GM10847 (cell line): Measurements from ENCODE around the gene ZSWIM8.

Experiments used
- POLR2A ChIP-seq: IDR thresholded peaks from 2 replicates; pipeline ENCODE4 v1.6.1; 2011; ENCODE audit not compliant: insufficient read length; ENCODE audit errors: extremely low read depth

Gene ZSWIM8

DNA sequence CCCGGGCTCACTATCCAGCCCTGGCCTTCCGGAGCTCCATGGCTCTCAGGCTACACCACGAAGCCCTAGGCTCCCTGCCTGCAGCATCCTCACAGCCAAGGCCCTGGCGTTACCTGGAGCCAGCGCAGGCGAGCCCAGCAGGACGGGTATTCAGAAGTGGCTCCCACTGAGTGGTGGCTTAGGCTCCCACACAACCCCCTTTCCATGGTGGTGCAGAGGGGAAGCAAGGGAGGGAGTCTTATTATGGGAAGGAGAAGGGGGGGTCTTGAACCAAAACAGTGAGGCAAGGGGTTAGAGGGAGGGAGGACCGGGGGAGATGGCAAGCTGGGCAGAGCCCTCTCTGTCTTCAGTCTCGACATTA, 55.6 kb downstream of the ZSWIM8 start:
- TF ChIP-seq POLR2A: no peak

DNA sequence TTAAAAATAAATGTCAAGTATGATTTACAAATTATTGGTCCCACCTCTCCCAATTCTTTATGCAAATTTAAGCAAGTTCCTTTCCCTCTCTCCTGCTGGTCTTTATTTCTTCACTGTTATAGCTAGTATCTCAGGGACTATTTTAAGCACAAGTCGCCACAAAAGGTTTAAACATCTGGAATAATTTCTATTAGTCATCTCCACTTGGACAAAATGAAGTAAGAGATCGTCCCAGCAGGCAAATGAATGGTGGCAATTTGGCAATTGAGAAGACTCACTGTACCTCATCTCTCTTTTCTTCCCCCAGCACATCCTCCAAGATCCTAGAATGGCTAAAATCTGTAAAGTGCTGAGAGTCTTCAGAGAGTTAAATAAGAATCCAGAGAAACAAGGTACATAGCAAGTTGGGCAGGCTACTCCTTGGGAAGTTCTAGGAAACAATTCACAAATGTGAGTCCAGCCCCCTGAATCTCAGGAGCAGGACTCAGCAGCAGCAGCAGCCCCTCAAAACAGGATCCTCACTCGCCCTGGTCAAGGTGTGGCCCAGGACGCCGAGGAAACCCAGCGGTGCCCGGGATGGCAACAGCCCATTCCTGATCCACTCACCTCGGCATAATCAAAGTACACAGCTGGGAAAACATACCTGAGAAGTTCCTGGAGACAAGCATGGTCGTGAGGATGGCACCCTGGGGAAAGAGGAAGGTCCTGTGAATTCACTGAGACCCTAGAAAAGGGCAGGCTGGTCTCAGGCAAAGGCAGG, 56.3 kb downstream of the ZSWIM8 start:
- TF ChIP-seq POLR2A: no peak

DNA sequence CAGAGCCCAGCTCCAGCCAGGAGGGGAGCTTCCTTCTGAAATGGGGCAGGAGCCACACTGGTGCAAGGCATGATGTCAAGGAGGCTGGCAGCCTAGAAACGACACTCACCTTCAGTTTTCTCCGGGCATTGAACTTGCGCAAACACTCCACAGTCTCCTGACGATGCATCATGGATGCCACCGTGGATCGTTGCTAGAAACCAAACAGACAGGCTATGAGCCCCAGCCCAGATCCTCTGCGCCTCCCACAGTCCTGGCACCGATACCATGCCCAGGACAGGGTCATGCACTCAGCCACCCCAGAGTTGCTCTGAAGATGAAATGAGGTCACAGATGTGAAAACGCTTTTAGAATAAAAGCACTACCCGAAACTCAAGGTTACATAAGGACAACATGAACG, 56.9 kb downstream of the ZSWIM8 start:
- no peak for TF ChIP-seq POLR2A

DNA sequence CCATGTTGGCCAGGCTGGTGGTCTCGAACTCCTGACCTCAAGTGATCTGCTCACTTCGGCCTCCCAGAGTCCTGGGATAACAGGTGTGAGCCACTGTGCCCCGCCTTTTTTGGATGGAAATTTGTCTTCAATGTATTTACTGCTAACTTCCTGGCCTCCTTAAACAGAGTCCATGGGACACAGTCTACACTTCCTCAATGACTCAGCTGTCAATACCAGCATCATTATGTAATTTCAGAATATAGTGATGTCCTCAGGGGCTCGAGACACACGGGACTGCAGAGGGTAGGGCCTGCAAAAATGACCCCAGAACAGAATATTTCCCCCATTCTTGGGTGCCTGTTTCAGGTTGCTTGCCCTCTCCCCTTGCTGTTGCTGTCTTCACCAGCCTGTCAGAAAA, 57.9 kb downstream of the ZSWIM8 start:
- TF ChIP-seq POLR2A: no peak

DNA sequence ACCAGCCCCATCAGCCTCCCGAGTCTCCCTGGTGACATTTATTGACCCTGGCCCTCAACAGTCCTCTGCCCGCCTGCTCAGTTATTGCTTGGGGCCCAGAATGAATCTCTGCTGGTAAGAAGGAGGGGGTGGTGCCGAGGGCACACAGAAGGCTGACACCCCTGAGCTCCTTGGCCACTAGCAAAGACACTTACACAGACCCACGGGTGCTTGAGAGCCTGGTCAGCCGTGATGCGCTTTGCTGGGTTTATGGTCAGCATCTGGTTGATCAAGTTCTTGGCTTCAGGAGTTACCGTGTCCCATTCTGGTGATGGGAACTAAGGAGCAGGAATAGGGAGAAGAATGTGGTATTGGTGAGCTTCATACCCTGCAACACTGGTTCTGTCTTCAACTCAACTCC, 61.6 kb downstream of the ZSWIM8 start:
- no peak for TF ChIP-seq POLR2A

DNA sequence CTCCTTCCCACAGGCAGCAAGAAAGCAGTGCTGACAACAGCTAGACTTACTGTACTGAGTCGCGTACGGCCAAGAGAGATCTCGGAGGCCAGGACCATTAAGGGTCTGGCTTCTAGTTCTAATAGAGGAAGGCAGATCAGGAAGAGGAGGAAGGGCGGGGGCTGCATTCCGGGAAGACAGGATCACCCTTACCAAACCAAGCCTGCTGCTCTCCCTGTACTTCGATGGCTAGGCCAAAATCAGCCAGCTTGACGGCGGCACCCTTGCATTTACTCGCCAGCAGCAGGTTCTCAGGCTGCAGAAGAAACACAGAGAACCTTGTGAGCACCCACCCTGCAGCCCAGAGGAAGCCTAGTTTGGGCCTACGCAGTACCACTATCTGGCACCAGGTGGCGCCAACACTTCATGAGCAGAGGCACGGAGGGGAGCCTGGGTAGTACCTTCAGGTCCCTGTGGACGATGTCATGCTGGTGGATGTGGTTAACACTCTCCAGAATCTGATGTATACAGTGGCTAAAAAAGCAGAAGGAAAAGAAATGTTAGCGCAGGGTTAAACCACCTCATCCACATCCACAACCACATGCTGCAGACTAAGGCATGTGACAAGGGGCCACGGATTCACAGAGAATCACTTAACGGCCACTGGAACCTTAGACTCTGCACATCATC, 63.5 kb downstream of the ZSWIM8 start:
- TF ChIP-seq POLR2A: no peak

DNA sequence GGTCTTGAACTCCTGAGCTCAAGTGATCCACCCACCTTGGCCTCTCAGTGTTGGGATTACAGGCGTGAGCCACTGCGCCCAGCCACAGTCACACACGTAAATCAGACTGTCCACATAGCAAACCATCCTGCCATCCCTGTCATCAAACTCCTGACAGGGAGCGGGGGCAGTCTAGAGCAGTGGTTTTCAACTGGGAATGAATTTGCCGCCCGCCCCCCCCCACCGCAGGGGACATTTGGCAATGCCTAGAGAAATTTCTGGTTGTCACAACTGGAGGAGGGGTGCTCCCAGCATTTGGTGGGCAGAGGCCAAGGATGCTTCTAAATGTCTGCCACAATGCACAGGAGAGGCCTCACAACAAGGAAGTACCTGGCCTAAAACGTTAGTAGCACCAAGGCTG, 64.8 kb downstream of the ZSWIM8 start:
- TF ChIP-seq POLR2A: no peak

DNA sequence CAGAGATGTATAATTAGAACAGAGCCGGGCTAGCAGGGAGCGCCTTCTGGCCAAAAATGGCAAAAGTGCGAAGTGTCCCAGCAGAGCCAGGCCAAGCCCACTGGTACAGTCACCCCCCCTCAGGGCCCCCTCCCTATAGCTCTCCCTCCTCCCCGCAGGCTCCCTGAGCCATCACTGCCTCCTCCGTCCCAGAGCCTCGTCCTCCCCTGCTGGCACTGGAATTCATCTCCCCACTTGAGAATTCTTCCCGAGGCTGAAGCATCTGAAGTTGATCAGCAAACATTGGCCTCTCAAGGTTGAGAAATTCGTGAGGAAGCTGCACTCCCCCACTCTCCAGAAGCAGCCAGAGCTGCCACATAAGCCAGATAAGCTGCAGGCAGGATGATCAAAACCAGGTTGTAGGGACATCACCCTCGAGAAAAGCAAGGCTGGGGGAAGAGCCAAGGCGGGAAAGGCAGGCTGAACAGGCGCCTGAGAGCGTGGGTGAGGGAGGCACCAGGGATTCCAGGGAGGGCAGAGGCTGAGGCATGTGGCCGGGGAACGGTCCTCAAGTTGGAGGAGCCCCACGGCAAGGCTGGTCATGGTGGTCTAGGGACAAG, 65.6 kb downstream of the ZSWIM8 start:
- TF ChIP-seq POLR2A: no peak
